ENCODE measurements around the gene DAZ3. TPM values are rescaled to one million over a fixed set of nuclear protein-coding genes. Genes with fewer than 3 reads are reported as not detected.
"Not testable (repeated sequence)": the region's sequence is repeated elsewhere in the genome, so short reads cannot be mapped to it uniquely, and the experiment has no call there.

DAZ3 gene
- total RNA-seq (2012; rRNA removed) (not detected in 2 replicates), polyA plus RNA-seq (2012; rRNA removed) (not detected in 2 replicates), Bru-seq, nascent RNA (not detected), BruChase-seq, experiment 1, labeled RNA remaining after a 6-hour chase (not detected), BruChase-seq, experiment 2, labeled RNA remaining after a 2-hour chase (not detected)
- not detected in 2 replicates for polyA plus RNA-seq (2012; cell fraction: cytosol; rRNA removed)
- not detected in 2 replicates for polyA plus RNA-seq (2012; cell fraction: nucleus; rRNA removed; ENCODE audit: low replicate concordance)
- long read RNA-seq = 0 reads

DNA sequence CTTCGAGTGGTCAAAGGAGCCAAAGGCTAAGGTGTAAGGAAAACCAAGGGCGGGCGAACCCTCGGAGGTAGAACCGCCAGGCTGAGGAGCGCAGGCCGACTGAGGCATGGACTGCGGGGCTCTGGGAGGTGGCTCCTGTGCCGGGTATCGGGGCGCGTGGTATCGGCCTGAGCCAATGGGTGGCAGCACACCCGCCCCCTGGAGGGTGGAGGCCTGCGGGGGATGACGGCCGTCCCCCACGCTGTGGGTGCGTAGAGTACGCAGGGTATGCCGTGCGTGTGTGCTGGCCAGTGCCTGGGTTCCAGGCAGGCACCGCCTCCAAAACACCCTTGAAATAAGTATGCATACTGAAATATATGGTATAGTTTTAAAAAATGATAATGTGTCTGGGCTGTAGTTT is at the start of gene DAZ3:
DAZ3 (minus strand) TSS at position 101 of the 400 bp plus-strand sequence. CDS start 208 bp downstream, outside the sequence.
- CTCF ChIA-PET; H3K27me3 ChIP-seq (ENCODE audit: control insufficient read depth, insufficient read depth, low read length); H3K4ac ChIP-seq (ENCODE audit: low read depth, low read length); H2BK5ac ChIP-seq (ENCODE audit: low read depth, low read length, poor library complexity, severe bottlenecking); H3K14ac ChIP-seq (replicated peaks; ENCODE audit: low read depth, low read length); H2BK120ac ChIP-seq (ENCODE audit: low read depth, low read length); DNase-seq; H3K27ac ChIP-seq (ENCODE audit: insufficient read depth, low read length); BruUV-seq (replicated peaks); H3K36me3 ChIP-seq (ENCODE audit: control insufficient read depth, insufficient read depth, low read length); H2BK20ac ChIP-seq (ENCODE audit: low read depth, low read length); ATAC-seq (ENCODE audit: low read depth); H3K9me1 ChIP-seq (ENCODE audit: insufficient read depth, low read length); in situ Hi-C loops (cut with MboI; ENCODE audit: low sequenced_read_pairs); H3K9me3 ChIP-seq (ENCODE audit: control insufficient read depth, insufficient read depth, low read length); H4K91ac ChIP-seq (ENCODE audit: insufficient read depth, low read depth, low read length); H3K4me3 ChIP-seq (ENCODE audit: insufficient read depth, low read depth, low read length); dilution Hi-C loops (cut with HindIII; ENCODE audit: low sequenced_read_pairs, unreplicated experiment); H3K4me1 ChIP-seq (ENCODE audit: control insufficient read depth, insufficient read depth, low read length); H4K5ac ChIP-seq (ENCODE audit: low read depth, low read length); H4K8ac ChIP-seq (ENCODE audit: low read depth in 2 of 2, low read length in 2 of 2); H2BK15ac ChIP-seq (ENCODE audit: low read depth, low read length); H3K9ac ChIP-seq (ENCODE audit: low read depth, low read length); POLR2A ChIA-PET (ENCODE audit: unreplicated experiment); H3K56ac ChIP-seq (ENCODE audit: extremely low read depth, insufficient read depth, low read length); H3K18ac ChIP-seq (ENCODE audit: low read depth, low read length); intact Hi-C loops (cut with micrococcal nuclease); H3K23ac ChIP-seq (ENCODE audit: low read depth, low read length); H2AK9ac ChIP-seq (replicated peaks; ENCODE audit: low read depth, low read length, poor library complexity); H2AFZ ChIP-seq (replicated peaks; ENCODE audit: low read length, poor library complexity); H3K4me2 ChIP-seq (ENCODE audit: low read depth, low read length); H2AK5ac ChIP-seq (ENCODE audit: low read depth, low read length); H4K20me1 ChIP-seq (ENCODE audit: insufficient read depth, low read length); H3K79me1 ChIP-seq (ENCODE audit: low read depth in 1 of 2, low read length in 2 of 2): not testable (repeated sequence)
- WGBS, 2 experiments (ENCODE audit: extremely low coverage in 2 of 2, insufficient read length in 1 of 2) = no CpG with 5 or more reads among the region's 23 CpGs

GRCh38 chrY:24833619-24834018 is 20.4 kb upstream of the DAZ3 start, which contains the start of gene DAZ4:
DAZ4 (plus strand) TSS chrY:24833919; CDS start chrY:24834127, 208 bp downstream.
- H3K4me2 ChIP-seq (ENCODE audit: low read depth, low read length); H4K8ac ChIP-seq (ENCODE audit: low read depth in 2 of 2, low read length in 2 of 2); H2BK5ac ChIP-seq (ENCODE audit: low read depth, low read length, poor library complexity, severe bottlenecking); H2AFZ ChIP-seq (replicated peaks; ENCODE audit: low read length, poor library complexity); H4K20me1 ChIP-seq (ENCODE audit: insufficient read depth, low read length); CTCF ChIA-PET; BruUV-seq (replicated peaks); dilution Hi-C loops (cut with HindIII; ENCODE audit: low sequenced_read_pairs, unreplicated experiment); H3K4me1 ChIP-seq (ENCODE audit: control insufficient read depth, insufficient read depth, low read length); H3K4me3 ChIP-seq (ENCODE audit: insufficient read depth, low read depth, low read length); H3K9me3 ChIP-seq (ENCODE audit: control insufficient read depth, insufficient read depth, low read length); H3K56ac ChIP-seq (ENCODE audit: extremely low read depth, insufficient read depth, low read length); H4K5ac ChIP-seq (ENCODE audit: low read depth, low read length); H3K36me3 ChIP-seq (ENCODE audit: control insufficient read depth, insufficient read depth, low read length); H3K14ac ChIP-seq (replicated peaks; ENCODE audit: low read depth, low read length); in situ Hi-C loops (cut with MboI; ENCODE audit: low sequenced_read_pairs); H3K23ac ChIP-seq (ENCODE audit: low read depth, low read length); H3K27ac ChIP-seq (ENCODE audit: insufficient read depth, low read length); H2BK120ac ChIP-seq (ENCODE audit: low read depth, low read length); H2BK20ac ChIP-seq (ENCODE audit: low read depth, low read length); H4K91ac ChIP-seq (ENCODE audit: insufficient read depth, low read depth, low read length); H3K27me3 ChIP-seq (ENCODE audit: control insufficient read depth, insufficient read depth, low read length); H3K79me1 ChIP-seq (ENCODE audit: low read depth in 1 of 2, low read length in 2 of 2); H2BK15ac ChIP-seq (ENCODE audit: low read depth, low read length); DNase-seq; H3K9ac ChIP-seq (ENCODE audit: low read depth, low read length); ATAC-seq (ENCODE audit: low read depth); H2AK5ac ChIP-seq (ENCODE audit: low read depth, low read length); H2AK9ac ChIP-seq (replicated peaks; ENCODE audit: low read depth, low read length, poor library complexity); POLR2A ChIA-PET (ENCODE audit: unreplicated experiment); H3K9me1 ChIP-seq (ENCODE audit: insufficient read depth, low read length); H3K18ac ChIP-seq (ENCODE audit: low read depth, low read length); H3K4ac ChIP-seq (ENCODE audit: low read depth, low read length); intact Hi-C loops (cut with micrococcal nuclease): not testable (repeated sequence)
- WGBS, 2 experiments (ENCODE audit: extremely low coverage in 2 of 2, insufficient read length in 1 of 2) = no CpG with 5 or more reads among the region's 23 CpGs

Data from IMR-90 (cell line).